Measurements from ENCODE around the gene LTK.

DNA sequence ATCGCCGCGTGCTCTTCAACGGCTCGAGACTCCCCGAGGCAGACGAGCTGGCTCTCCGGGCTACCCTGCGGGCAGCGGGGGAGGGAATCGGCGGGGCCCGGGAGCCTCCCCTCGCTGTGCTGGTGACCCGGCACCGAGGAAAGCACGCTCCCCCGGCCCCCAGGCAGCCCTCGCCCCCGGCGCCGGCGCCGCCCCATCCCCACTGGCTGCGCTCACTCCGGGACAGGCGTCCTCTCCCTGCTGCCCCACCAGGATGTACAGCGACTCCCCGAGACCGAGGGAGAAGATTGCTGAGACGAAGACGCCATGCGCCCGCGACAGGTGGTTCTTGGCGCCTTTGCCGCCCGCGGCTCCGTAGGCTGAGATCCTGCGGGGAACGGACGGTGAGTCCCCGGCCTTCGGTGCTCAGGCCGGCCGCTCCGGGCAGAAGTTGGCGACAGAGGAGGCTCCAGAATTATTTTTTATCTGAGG, 1.7 kb downstream of the LTK start:
- TF ChIP-seq CTCF (IDR thresholded peaks at IDR 0.05 in 2 of 3, conservative IDR thresholded peaks at IDR 0.05 in 1 of 3; ENCODE audit: borderline replicate concordance in 1 of 3, insufficient read depth in 1 of 3, low read depth in 2 of 3, low read length in 2 of 3) (no peak), POLR2A (IDR thresholded peaks at IDR 0.05; ENCODE audit: borderline replicate concordance, extremely low read depth, insufficient read depth, insufficient read length) (no peak), ELF1 (IDR thresholded peaks at IDR 0.05; ENCODE audit: borderline replicate concordance, low read depth) (no peak), EZH2 (IDR thresholded peaks at IDR 0.05) (no peak), POLR2AphosphoS5 (IDR thresholded peaks at IDR 0.05; ENCODE audit: low read depth, low read length) (no peak), EGR1 (IDR thresholded peaks at IDR 0.05; ENCODE audit: low read depth) (no peak), JUND (IDR thresholded peaks at IDR 0.05) (no peak), FOSL1 (IDR thresholded peaks at IDR 0.05; ENCODE audit: low read depth) (no peak)
- TF ChIP-seq, protein P1, sequence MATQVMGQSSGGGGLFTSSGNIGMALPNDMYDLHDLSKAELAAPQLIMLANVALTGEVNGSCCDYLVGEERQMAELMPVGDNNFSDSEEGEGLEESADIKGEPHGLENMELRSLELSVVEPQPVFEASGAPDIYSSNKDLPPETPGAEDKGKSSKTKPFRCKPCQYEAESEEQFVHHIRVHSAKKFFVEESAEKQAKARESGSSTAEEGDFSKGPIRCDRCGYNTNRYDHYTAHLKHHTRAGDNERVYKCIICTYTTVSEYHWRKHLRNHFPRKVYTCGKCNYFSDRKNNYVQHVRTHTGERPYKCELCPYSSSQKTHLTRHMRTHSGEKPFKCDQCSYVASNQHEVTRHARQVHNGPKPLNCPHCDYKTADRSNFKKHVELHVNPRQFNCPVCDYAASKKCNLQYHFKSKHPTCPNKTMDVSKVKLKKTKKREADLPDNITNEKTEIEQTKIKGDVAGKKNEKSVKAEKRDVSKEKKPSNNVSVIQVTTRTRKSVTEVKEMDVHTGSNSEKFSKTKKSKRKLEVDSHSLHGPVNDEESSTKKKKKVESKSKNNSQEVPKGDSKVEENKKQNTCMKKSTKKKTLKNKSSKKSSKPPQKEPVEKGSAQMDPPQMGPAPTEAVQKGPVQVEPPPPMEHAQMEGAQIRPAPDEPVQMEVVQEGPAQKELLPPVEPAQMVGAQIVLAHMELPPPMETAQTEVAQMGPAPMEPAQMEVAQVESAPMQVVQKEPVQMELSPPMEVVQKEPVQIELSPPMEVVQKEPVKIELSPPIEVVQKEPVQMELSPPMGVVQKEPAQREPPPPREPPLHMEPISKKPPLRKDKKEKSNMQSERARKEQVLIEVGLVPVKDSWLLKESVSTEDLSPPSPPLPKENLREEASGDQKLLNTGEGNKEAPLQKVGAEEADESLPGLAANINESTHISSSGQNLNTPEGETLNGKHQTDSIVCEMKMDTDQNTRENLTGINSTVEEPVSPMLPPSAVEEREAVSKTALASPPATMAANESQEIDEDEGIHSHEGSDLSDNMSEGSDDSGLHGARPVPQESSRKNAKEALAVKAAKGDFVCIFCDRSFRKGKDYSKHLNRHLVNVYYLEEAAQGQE (IDR thresholded peaks at IDR 0.05; ENCODE audit: low read depth): no peak
- TF ChIP-seq, protein P2, sequence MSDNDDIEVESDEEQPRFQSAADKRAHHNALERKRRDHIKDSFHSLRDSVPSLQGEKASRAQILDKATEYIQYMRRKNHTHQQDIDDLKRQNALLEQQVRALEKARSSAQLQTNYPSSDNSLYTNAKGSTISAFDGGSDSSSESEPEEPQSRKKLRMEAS (IDR thresholded peaks at IDR 0.05): no peak

Measured in HCT116 (cell line).